ENCODE data around the gene PREX1.

Gene PREX1

DNA sequence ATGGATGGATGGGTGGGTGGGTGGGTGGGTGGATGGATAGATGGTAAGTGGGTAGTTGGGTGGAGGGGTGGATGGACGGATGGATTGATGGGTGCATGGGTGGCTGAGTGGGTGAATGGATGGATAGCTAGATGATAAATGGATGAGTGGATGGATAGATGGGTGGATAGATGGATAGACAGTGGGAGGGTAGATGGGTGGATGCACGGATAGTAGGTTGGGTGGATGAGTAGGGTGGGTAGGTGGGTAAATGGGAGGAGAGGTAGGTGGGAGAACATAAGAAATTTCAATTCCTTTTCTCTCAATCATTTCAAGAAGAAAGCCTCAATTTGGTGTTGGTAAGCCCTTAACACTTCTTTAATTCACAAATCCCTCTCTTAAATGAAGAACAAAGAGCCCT, 186.9 kb downstream of the PREX1 start:
- no peak overlapping the region for H3K4me3 ChIP-seq (replicated peaks; ENCODE audit: low read depth, low read length)
- TF ChIP-seq, protein P1, sequence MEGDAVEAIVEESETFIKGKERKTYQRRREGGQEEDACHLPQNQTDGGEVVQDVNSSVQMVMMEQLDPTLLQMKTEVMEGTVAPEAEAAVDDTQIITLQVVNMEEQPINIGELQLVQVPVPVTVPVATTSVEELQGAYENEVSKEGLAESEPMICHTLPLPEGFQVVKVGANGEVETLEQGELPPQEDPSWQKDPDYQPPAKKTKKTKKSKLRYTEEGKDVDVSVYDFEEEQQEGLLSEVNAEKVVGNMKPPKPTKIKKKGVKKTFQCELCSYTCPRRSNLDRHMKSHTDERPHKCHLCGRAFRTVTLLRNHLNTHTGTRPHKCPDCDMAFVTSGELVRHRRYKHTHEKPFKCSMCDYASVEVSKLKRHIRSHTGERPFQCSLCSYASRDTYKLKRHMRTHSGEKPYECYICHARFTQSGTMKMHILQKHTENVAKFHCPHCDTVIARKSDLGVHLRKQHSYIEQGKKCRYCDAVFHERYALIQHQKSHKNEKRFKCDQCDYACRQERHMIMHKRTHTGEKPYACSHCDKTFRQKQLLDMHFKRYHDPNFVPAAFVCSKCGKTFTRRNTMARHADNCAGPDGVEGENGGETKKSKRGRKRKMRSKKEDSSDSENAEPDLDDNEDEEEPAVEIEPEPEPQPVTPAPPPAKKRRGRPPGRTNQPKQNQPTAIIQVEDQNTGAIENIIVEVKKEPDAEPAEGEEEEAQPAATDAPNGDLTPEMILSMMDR (IDR thresholded peaks at IDR 0.05; ENCODE audit: low read length, missing control alignments) = no peak
- DNase-seq (ENCODE audit: low read depth) = no peak

DNA sequence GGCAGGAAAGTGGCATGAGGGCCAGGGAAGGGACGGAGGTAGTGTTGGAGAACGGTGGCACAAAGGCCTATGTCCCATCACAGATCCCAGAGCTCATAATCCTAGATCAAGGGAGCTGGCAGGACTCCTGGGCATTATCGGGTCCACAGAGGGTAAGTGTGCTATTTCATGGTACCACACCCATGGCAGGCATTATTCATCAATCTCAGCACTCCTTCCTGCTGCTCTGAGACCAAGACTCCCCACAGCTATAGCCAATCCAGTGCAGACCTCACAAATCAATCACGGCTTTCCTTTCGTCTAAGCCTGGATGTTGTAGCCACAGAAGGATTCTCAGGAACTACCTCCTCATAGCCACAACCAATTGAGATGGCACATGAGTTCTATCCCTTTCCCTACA, 187.9 kb downstream of the PREX1 start:
- no peak overlapping the region for H3K4me3 ChIP-seq (replicated peaks; ENCODE audit: low read depth, low read length)
- TF ChIP-seq, protein P1 (IDR thresholded peaks at IDR 0.05; ENCODE audit: low read length, missing control alignments) = no peak
- DNase-seq (ENCODE audit: low read depth) = no peak

DNA sequence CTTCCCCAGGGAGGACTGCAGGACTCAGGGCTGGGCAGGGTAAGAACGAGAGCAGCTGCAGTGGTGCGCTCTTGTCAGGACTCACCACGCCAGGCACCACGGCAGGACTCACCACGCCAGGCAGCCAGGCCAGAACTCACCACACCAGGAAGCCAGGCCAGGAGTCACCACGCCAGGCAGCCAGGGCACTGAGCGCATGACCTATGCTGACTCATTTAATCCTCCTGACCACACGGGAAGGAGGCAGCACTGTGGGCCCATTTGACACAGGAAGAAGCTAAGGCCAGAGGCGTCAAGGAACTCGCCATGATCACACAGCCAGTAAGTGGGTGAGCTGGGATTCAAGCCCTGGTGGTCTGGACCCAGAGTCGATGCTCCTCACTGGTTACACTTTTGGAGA, 189.3 kb downstream of the PREX1 start:
- peak; percentile 45 for DNase-seq (ENCODE audit: low read depth)
- H3K4me3 ChIP-seq (replicated peaks; ENCODE audit: low read depth, low read length) = no peak overlapping the region
- TF ChIP-seq, protein P1 (IDR thresholded peaks at IDR 0.05; ENCODE audit: low read length, missing control alignments) = no peak

DNA sequence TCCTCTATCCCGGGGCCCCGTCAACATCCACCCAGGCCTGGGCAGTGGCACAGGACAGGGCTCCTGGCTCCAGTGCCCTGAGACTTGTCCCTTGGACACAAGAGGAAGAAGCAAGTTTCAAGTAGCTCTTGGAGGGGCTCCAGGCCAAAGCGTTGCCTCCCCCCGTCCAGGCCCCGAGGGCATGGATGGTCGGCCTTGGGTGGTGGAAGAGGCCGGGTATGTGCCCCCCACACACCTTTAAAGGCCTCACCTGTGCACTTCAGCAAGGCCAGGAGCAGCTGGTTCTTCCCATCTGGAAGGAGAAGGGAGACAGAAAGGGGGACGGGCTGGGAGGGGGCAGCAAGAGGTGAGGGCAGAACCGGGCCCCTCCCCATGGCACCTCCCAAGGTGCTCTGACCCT, 190.3 kb downstream of the PREX1 start:
- H3K4me3 ChIP-seq (replicated peaks; ENCODE audit: low read depth, low read length) = no peak overlapping the region
- TF ChIP-seq, protein P1 (IDR thresholded peaks at IDR 0.05; ENCODE audit: low read length, missing control alignments) = no peak
- DNase-seq (ENCODE audit: low read depth) = no peak

DNA sequence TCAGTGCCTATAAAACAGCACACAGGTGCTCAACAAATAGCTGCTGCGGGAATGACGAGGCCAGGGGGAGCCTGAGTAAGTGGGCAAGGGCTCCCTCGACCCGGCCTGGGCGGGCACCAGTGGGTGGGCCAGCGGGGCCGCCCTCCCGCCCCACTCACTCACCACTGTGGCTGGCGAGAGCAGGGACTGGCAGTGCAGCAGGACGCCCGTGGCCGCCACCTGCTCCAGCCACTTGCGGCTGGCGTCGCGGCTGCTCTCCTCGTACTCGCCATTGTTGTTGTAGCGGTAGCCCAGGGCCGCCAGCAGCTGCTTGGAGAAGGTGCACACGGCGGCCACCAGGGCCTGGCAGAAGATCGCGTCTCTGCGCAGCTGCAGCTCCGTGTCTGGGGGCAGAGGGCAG, 191.5 kb downstream of the PREX1 start:
- no peak for DNase-seq (ENCODE audit: low read depth)
- H3K4me3 ChIP-seq (replicated peaks; ENCODE audit: low read depth, low read length) = no peak overlapping the region
- TF ChIP-seq, protein P1 (IDR thresholded peaks at IDR 0.05; ENCODE audit: low read length, missing control alignments) = no peak

DNA sequence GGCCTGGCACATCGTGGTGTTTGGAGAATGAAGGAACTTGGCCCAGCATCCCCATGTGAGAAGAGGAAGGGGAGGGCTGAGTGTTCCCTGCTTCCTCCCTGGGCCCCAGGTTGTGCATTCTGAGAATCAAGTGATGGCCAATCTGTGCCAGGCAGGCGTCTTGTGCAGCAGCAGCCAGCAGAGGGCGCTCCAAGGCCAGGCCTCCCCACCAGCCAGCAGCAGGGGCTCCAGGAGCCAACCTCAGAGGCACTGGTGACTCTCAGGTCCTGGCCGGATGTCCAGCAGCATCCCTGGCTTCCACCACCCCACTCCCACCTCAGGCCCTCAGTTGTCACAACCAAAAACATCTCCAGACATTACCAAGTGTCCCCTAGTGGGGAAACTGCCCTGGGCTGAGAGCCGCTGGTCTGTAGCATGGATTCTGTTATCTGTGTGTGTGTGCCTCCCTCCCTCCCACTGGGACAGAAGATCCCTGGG, 192.0 kb downstream of the PREX1 start:
- DNase-seq (ENCODE audit: low read depth) = peak; percentile 63
- TF ChIP-seq, protein P1 (IDR thresholded peaks at IDR 0.05; ENCODE audit: low read length, missing control alignments) = peak; percentile 96
- no peak overlapping the region for H3K4me3 ChIP-seq (replicated peaks; ENCODE audit: low read depth, low read length)

DNA sequence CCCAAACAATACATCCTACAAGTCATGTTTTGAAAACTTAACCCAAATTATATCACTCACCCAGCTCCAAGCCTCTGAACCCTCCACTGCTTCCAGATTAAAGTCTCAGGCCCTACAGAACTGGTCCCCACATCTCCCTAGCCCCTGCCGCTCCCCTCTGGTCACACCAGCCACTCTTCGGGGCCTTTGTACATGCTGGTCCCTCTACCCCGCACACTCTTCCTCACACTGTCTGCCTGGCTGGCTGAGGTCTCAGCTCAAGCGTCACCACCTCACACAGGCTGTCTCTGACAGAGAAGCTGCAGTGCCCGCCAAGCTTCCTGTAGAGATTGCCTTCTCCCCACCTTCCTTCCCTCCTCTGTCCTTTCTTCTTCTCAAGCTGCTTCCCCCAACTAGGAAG, 192.4 kb downstream of the PREX1 start:
- no peak overlapping the region for H3K4me3 ChIP-seq (replicated peaks; ENCODE audit: low read depth, low read length)
- no peak for DNase-seq (ENCODE audit: low read depth)
- TF ChIP-seq, protein P1 (IDR thresholded peaks at IDR 0.05; ENCODE audit: low read length, missing control alignments) = no peak
